ENCODE data around the gene TGM6.

The TGM6 gene

DNA sequence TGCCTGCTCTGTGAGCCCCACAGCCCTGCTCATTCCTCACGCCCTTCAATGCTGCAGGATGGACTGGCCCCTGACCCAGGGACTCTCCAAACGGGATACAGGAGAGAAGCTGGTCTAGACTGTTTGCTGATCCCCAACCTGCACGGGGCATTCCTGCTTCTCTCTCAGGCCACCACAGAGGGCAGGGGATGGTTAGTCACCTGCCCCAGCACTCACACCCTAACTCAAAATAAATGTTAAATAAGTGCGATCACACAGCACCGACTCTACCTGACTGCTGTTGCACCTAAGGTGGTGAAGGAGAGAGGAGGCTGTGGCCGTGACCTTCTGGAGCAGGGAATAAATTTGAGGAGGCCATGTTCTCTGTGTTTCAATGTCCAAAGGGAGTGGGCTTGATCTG is 39.9 kb upstream of the TGM6 start:
- Histone ChIP-seq H3K9me3 (ENCODE audit: severe bottlenecking) (no peaks in the 10 kb centered on the region), H3K4me3 (ENCODE audit: low read depth, low read length) (no peak overlapping the region)

DNA sequence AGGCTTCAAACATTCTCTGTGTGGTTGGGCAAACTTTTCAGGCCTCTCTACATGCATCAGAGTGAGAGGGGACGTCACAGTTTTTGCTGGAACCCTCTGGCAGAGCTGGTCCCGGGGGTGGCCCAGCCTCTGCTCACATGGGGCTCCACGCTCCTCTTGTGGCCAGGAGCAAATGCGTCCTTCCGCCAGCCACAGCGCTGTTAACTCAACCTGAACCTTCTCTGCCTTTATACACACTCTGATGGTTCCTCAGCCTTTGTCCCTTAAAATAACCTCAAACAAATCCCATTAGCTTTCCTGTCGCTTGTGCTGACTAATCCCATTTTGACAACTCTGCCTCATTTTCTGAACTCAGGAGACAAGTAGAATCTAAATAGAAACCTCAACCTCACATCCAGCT is 39.4 kb upstream of the TGM6 start:
- Histone ChIP-seq H3K27me3 (ENCODE audit: insufficient read depth, low read depth, severe bottlenecking) (peaks cover 7% of the 10 kb centered on the region), H3K36me3 (no peaks in the 10 kb centered on the region), H3K27ac (no peak overlapping the region), H3K4me3 (ENCODE audit: low read depth, low read length) (no peak overlapping the region), H3K9me3 (ENCODE audit: severe bottlenecking) (no peaks in the 10 kb centered on the region)
- DNase-seq: no peak
- TF ChIP-seq CTCF (IDR thresholded peaks at IDR 0.05; ENCODE audit: low read depth, low read length): 0 out of 2 replicates have a peak, but pooled peaks have one; percentile 11

More for the DNA sequence above, 39.9 kb upstream of the TGM6 start:
- Histone ChIP-seq H3K27me3 (ENCODE audit: insufficient read depth, low read depth, severe bottlenecking) (peaks cover 7% of the 10 kb centered on the region), H3K36me3 (no peaks in the 10 kb centered on the region), H3K27ac (no peak overlapping the region)
- no peak for DNase-seq
- no peak for TF ChIP-seq CTCF (IDR thresholded peaks at IDR 0.05; ENCODE audit: low read depth, low read length)

GRCh38 chr20:2342243-2342642 is 38.5 kb upstream of the TGM6 start:
- no peaks in the 10 kb centered on the region for H3K36me3 ChIP-seq
- H3K27me3 ChIP-seq (ENCODE audit: insufficient read depth, low read depth, severe bottlenecking): peaks cover 7% of the 10 kb centered on the region
- no peak overlapping the region for H3K27ac ChIP-seq
- no peak overlapping the region for H3K4me3 ChIP-seq (ENCODE audit: low read depth, low read length)
- TF ChIP-seq CTCF (IDR thresholded peaks at IDR 0.05; ENCODE audit: low read depth, low read length): no peak
- H3K9me3 ChIP-seq (ENCODE audit: severe bottlenecking): no peaks in the 10 kb centered on the region
- DNase-seq: no peak

GRCh38 chr20:2346188-2346587 is 34.5 kb upstream of the TGM6 start:
- no peak overlapping the region for H3K27ac ChIP-seq

GRCh38 chr20:2348336-2348735 is 32.4 kb upstream of the TGM6 start:
- Histone ChIP-seq H3K27me3 (ENCODE audit: insufficient read depth, low read depth, severe bottlenecking) (peaks cover 3% of the 10 kb centered on the region), H3K4me3 (ENCODE audit: low read depth, low read length) (no peak overlapping the region), H3K36me3 (no peaks in the 10 kb centered on the region), H3K9me3 (ENCODE audit: severe bottlenecking) (no peaks in the 10 kb centered on the region), H3K27ac (no peak overlapping the region)
- TF ChIP-seq CTCF (IDR thresholded peaks at IDR 0.05; ENCODE audit: low read depth, low read length): no peak
- no peak for DNase-seq

More at GRCh38 chr20:2346188-2346587, 34.5 kb upstream of the TGM6 start:
- H3K27me3 ChIP-seq (ENCODE audit: insufficient read depth, low read depth, severe bottlenecking): peaks cover 3% of the 10 kb centered on the region
- H3K36me3 ChIP-seq: no peaks in the 10 kb centered on the region
- no peak for DNase-seq
- no peaks in the 10 kb centered on the region for H3K9me3 ChIP-seq (ENCODE audit: severe bottlenecking)
- TF ChIP-seq CTCF (IDR thresholded peaks at IDR 0.05; ENCODE audit: low read depth, low read length): no peak
- no peak overlapping the region for H3K4me3 ChIP-seq (ENCODE audit: low read depth, low read length)

DNA sequence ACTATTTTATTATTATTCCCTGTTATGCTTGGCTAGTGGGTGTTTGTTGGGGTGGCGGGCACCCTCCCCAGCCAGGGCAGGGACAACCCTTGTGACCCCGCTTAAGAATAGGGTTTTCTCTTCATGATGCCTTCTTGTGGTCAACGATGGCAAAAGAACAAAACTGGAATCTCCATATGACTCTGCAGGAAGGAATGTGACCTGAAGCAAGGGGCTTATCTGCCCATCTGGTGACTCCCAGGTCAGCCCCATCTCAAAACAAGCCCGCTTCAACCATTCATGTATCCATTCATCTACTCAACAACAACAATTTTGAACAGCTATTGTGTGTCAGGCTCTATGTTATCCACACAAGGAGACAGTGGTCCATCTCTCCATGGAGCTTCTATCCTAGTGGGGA is 30.9 kb upstream of the TGM6 start:
- Histone ChIP-seq H3K9me3 (ENCODE audit: severe bottlenecking) (no peaks in the 10 kb centered on the region), H3K27ac (no peak overlapping the region), H3K36me3 (no peaks in the 10 kb centered on the region), H3K4me3 (ENCODE audit: low read depth, low read length) (no peak overlapping the region), H3K27me3 (ENCODE audit: insufficient read depth, low read depth, severe bottlenecking) (no peaks in the 10 kb centered on the region)
- no peak for DNase-seq
- TF ChIP-seq CTCF (IDR thresholded peaks at IDR 0.05; ENCODE audit: low read depth, low read length): no peak
